ENCODE data around the gene CA5A.

CA5A gene

GRCh38 chr16:87961623-87962022, 25.3 kb upstream of the CA5A start:
- no peak for DNase-seq

GRCh38 chr16:87960852-87961251, 24.5 kb upstream of the CA5A start:
- no peak for DNase-seq

GRCh38 chr16:87960296-87960695, 24.0 kb upstream of the CA5A start:
- no peak for DNase-seq

GRCh38 chr16:87959391-87959990, 23.2 kb upstream of the CA5A start:
- DNase-seq: no peak

GRCh38 chr16:87958632-87959031, 22.3 kb upstream of the CA5A start:
- no peak for DNase-seq

GRCh38 chr16:87957296-87958094, 21.2 kb upstream of the CA5A start:
- no peak for DNase-seq

- peak; percentile 76 for DNase-seq
Measured at GRCh38 chr16:87956365-87957231, 20.3 kb upstream of the CA5A start.

GRCh38 chr16:87956098-87956364, 19.7 kb upstream of the CA5A start:
- no peak for DNase-seq

- DNase-seq: no peak
Measured at GRCh38 chr16:87955302-87956097, 19.2 kb upstream of the CA5A start.

- DNase-seq: no peak
Measured at GRCh38 chr16:87954826-87955225, 18.5 kb upstream of the CA5A start.

GRCh38 chr16:87954361-87954760, 18.0 kb upstream of the CA5A start:
- no peak for DNase-seq

- no peak for DNase-seq
Measured at GRCh38 chr16:87953308-87954215, 17.2 kb upstream of the CA5A start.

- no peak for DNase-seq
Measured at GRCh38 chr16:87952751-87953150, 16.4 kb upstream of the CA5A start.

- no peak for DNase-seq
Measured at GRCh38 chr16:87951552-87952538, 15.5 kb upstream of the CA5A start.

- peak; percentile 95 for DNase-seq
Measured at GRCh38 chr16:87950765-87951551, 14.6 kb upstream of the CA5A start, which contains the start of gene BANP. BANP (plus strand) TSS chr16:87951434; CDS start chr16:87975116, 23,682 bp downstream.

- DNase-seq: no peak
Measured at GRCh38 chr16:87949071-87949744, 12.9 kb upstream of the CA5A start.

GRCh38 chr16:87948735-87949070, 12.4 kb upstream of the CA5A start:
- DNase-seq: no peak

- DNase-seq: no peak
Measured at GRCh38 chr16:87948119-87948545, 11.8 kb upstream of the CA5A start.

All from activated T-cell treated with anti-CD3 and anti-CD28 coated beads, Interleukin-2, amount 50 U/mL, for 1 hour (primary cell).